HFFc6 (cell line): Measurements from ENCODE around the gene ADM. TPM values are rescaled to one million over a fixed set of nuclear protein-coding genes. Genes with fewer than 3 reads are reported as not detected.

Experiments used
- DNase-seq: peaks from one replicate; pipeline ENCODE4 v3.0.0-alpha.2; 2018
- H3K27ac Mint-ChIP-seq: 2 replicates; pipeline ENCODE4 v1.8.0; 2020; ENCODE audit warnings: mild to moderate bottlenecking, mixed read lengths
- H3K27me3 Mint-ChIP-seq: 2 replicates; pipeline ENCODE4 v1.8.0; 2021; ENCODE audit warnings: mild to moderate bottlenecking, moderate library complexity, mixed read lengths; ENCODE audit not compliant: insufficient read depth
- H3K36me3 Mint-ChIP-seq: 2 replicates; pipeline ENCODE4 v1.8.0; 2021; ENCODE audit warnings: low read depth, mixed read lengths
- H3K4me1 Mint-ChIP-seq: 2 replicates; pipeline ENCODE4 v1.8.0; 2020; ENCODE audit warnings: low read depth, mixed read lengths
- H3K4me3 Mint-ChIP-seq: 2 replicates; pipeline ENCODE4 v1.8.0; 2020; ENCODE audit warnings: mild to moderate bottlenecking, moderate library complexity, mixed read lengths
- H3K9me3 Mint-ChIP-seq: 2 replicates; pipeline ENCODE4 v1.8.0; 2020; ENCODE audit warnings: mild to moderate bottlenecking, mixed read lengths
- CTCF ChIP-seq: fragments of 200-600 bp; sonication (generic); IDR thresholded peaks from 2 replicates; pipeline ENCODE4 v1.5.0; 2021; ENCODE audit warnings: antibody characterized with exemption, mild to moderate bottlenecking
- total RNA-seq, 6 experiments: library from RNA; stranded (reverse); fragmentation: NEBNext Ultra II Directional; extraction: Animal tissue kit (Norgen Biotek cat#: 25700); gene quantifications; 2 replicates in 1 of 6; 3 replicates in 5 of 6; pipeline ENCODE4 v1.2.3, GENCODE V29; 2021

ADM gene
- total RNA-seq, 6 experiments from 2014 or later, result 219 to 346 (median 321) TPM

GRCh38 chr11:10274726-10275125 lies 30.1 kb upstream of the ADM start:
- no peak for TF ChIP-seq CTCF
- Mint-ChIP-seq H3K4me1 (peaks cover 44% of the 10 kb centered on the region), H3K27me3 (no peaks in the 10 kb centered on the region; the same call in 1 of the 2 replicates), H3K36me3 (no peaks in the 10 kb centered on the region), H3K9me3 (no peaks in the 10 kb centered on the region), H3K4me3 (peak overlapping the region; percentile 63; the same call in 1 of the 2 replicates), H3K27ac (peak overlapping the region; percentile 56)
- no peak for DNase-seq

- no peak for DNase-seq
- Mint-ChIP-seq H3K4me3 (no peak overlapping the region), H3K36me3 (no peaks in the 10 kb centered on the region), H3K27ac (peak overlapping the region; percentile 15; the same call in 1 of the 2 replicates), H3K4me1 (peaks cover 40% of the 10 kb centered on the region), H3K27me3 (no peaks in the 10 kb centered on the region; the same call in 1 of the 2 replicates), H3K9me3 (no peaks in the 10 kb centered on the region)
- no peak for TF ChIP-seq CTCF
Measured at GRCh38 chr11:10275714-10276113, 29.2 kb upstream of the ADM start.

- Mint-ChIP-seq H3K4me3 (no peak overlapping the region), H3K36me3 (peaks cover 5% of the 10 kb centered on the region; the same call in 1 of the 2 replicates), H3K4me1 (peaks cover 19% of the 10 kb centered on the region), H3K27ac (no peak overlapping the region), H3K9me3 (no peaks in the 10 kb centered on the region), H3K27me3 (no peaks in the 10 kb centered on the region)
- no peak for TF ChIP-seq CTCF
- DNase-seq, result no peak
Measured at GRCh38 chr11:10282117-10282516, 22.8 kb upstream of the ADM start.

- Mint-ChIP-seq H3K27ac (no peak overlapping the region), H3K27me3 (no peaks in the 10 kb centered on the region), H3K4me3 (no peak overlapping the region), H3K4me1 (peaks cover 23% of the 10 kb centered on the region), H3K36me3 (peaks cover 5% of the 10 kb centered on the region; the same call in 1 of the 2 replicates), H3K9me3 (no peaks in the 10 kb centered on the region)
- no peak for DNase-seq
- TF ChIP-seq CTCF, result no peak
Measured at GRCh38 chr11:10283991-10284390, 20.9 kb upstream of the ADM start.

- H3K4me1 Mint-ChIP-seq, result peaks cover 28% of the 10 kb centered on the region
- no peaks in the 10 kb centered on the region for H3K27me3 Mint-ChIP-seq
- peak overlapping the region; percentile 20; the same call in 1 of the 2 replicates for H3K27ac Mint-ChIP-seq
- H3K9me3 Mint-ChIP-seq, result no peaks in the 10 kb centered on the region
- H3K36me3 Mint-ChIP-seq, result peaks cover 10% of the 10 kb centered on the region
- H3K4me3 Mint-ChIP-seq, result no peak overlapping the region
- no peak for TF ChIP-seq CTCF
- no peak for DNase-seq
Measured at GRCh38 chr11:10285148-10285802, 19.6 kb upstream of the ADM start.
